HepG2 (cell line): ENCODE results near the gene ZNF683.

Experiments
- CHD2 ChIP-seq: IDR thresholded peaks from 2 replicates; pipeline ENCODE4 v1.6.1; 2011; ENCODE audit warnings: low read depth, low read length, improper control_type of control experiment
- SRSF9 ChIP-seq: fragments of 200-400 bp; formaldehyde crosslinking; IDR thresholded peaks from 2 replicates; pipeline ENCODE4 v1.6.1; 2018; ENCODE audit warnings: borderline replicate concordance, mild to moderate bottlenecking, low read depth, low read length; ENCODE audit not compliant: insufficient read depth, poor library complexity, severe bottlenecking
- YEATS4 ChIP-seq: sonication (generic); formaldehyde crosslinking; IDR thresholded peaks from 2 replicates; pipeline ENCODE4 v1.4.0; 2020; ENCODE audit warnings: missing genetic modification reagents, borderline replicate concordance
- ZNF121 ChIP-seq: sonication (generic); formaldehyde crosslinking; IDR thresholded peaks from 2 replicates; pipeline ENCODE4 v1.5.0; 2020; ENCODE audit warnings: mild to moderate bottlenecking, missing genetic modification reagents

DNA sequence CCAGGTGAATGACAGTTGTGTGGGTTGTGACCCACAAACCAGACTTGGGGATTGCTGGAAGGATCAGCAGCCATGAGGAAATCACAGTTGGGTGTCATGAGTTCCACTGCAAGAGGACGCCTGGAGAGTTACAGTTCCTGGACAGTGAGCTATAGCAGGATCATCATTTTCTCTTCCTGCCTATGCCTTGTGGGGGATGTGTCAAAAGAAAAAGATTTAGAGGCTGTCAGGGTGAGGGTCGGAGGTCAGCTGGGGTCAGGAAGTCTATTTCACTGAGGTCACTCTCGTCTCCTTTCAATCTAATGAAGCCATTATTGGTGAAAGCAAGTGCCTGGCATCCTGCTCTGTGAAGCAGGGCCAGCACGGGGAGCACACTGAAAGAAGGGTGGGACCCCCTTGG lies 31.1 kb upstream of the ZNF683 start:
- TF ChIP-seq YEATS4 (no peak), ZNF121 (CRISPR knock-in tag) (no peak), SRSF9 (no peak), CHD2 (no peak)
